ENCODE measurements around the gene DNAL1. TPM values are rescaled to one million over a fixed set of nuclear protein-coding genes. Genes with fewer than 3 reads are reported as not detected.

Gene DNAL1
- total and polyA plus RNA-seq, 10 of the 15 experiments (the other 5 are each of a cell fraction or from before 2014, with no cell fraction given) = 2.4 to 18.2 (median 7.4) TPM

DNA sequence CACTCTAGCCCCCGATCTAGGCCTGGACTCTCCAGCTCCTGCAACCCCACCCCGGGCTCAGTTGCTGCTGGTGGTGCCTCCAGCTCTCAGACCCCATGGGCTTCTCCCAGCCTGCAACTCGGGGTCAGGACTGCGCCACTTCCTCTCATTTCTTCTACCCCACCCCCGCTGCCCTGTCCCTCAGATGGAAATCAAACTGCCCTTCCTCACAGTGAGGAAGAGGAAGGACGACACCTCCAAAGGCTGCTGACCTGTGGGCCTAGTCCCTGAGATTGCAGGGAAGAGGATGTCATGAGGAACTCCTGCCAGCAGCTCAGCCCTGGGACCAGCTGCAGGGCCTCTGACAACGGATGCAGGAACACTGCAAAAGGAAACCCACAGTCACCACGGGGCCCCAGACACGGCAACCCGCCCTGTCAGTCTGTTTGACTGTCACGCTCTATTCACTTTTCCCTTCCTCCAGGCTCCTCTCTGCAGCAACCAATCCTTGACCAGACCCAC lies 98.7 kb downstream of the DNAL1 start (continued):
- no peak for TF ChIP-seq SRF (IDR thresholded peaks at IDR 0.05; ENCODE audit: low read depth in 2 of 2, low read length in 2 of 2)
- peak; percentile 52; the same call in 1 of the 2 replicates for TF ChIP-seq POLR2A (IDR thresholded peaks at IDR 0.05; ENCODE audit: low read depth, low read length)
- no peak for TF ChIP-seq YY1 (IDR thresholded peaks at IDR 0.05; ENCODE audit: low read depth, low read length)
- TF ChIP-seq RBBP5 (conservative IDR thresholded peaks at IDR 0.05) = no peak
- peak; percentile 57; the same call in 1 of the 2 replicates for TF ChIP-seq BCL11A (IDR thresholded peaks at IDR 0.05; ENCODE audit: low read depth, low read length)
- peak; percentile 81 for TF ChIP-seq PBX3 (IDR thresholded peaks at IDR 0.05; ENCODE audit: insufficient replicate concordance, low read depth, low read length)
- no peak for TF ChIP-seq TARDBP (IDR thresholded peaks at IDR 0.05; ENCODE audit: borderline replicate concordance)
- no peak for TF ChIP-seq CBX3 (IDR thresholded peaks at IDR 0.05; ENCODE audit: borderline replicate concordance, low read depth)
- TF ChIP-seq RFX5 (IDR thresholded peaks at IDR 0.05; ENCODE audit: low read depth, low read length) = no peak
- TF ChIP-seq KLF5 (IDR thresholded peaks at IDR 0.05; ENCODE audit: partially characterized antibody) = no peak
- TF ChIP-seq EGR1 (IDR thresholded peaks at IDR 0.05; ENCODE audit: borderline replicate concordance in 1 of 2, low read depth in 2 of 2, low read length in 2 of 2) = no peak
- TF ChIP-seq CEBPZ (IDR thresholded peaks at IDR 0.05; ENCODE audit: low read depth, low read length) = no peak
- no peak for TF ChIP-seq SMAD5 (IDR thresholded peaks at IDR 0.05; ENCODE audit: low read depth)
- no peak for TF ChIP-seq RAD51 (IDR thresholded peaks at IDR 0.05)
- TF ChIP-seq POLR2AphosphoS2 (IDR thresholded peaks at IDR 0.05; ENCODE audit: low read depth, low read length) = 0 out of 2 replicates have a peak, but pooled peaks have one; percentile 25
- TF ChIP-seq, protein P1, sequence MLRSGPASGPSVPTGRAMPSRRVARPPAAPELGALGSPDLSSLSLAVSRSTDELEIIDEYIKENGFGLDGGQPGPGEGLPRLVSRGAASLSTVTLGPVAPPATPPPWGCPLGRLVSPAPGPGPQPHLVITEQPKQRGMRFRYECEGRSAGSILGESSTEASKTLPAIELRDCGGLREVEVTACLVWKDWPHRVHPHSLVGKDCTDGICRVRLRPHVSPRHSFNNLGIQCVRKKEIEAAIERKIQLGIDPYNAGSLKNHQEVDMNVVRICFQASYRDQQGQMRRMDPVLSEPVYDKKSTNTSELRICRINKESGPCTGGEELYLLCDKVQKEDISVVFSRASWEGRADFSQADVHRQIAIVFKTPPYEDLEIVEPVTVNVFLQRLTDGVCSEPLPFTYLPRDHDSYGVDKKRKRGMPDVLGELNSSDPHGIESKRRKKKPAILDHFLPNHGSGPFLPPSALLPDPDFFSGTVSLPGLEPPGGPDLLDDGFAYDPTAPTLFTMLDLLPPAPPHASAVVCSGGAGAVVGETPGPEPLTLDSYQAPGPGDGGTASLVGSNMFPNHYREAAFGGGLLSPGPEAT (IDR thresholded peaks at IDR 0.05; ENCODE audit: low read depth) = no peak
- TF ChIP-seq FOXM1 (IDR thresholded peaks at IDR 0.05; ENCODE audit: low read depth, low read length) = no peak
- TF ChIP-seq ATF7 (IDR thresholded peaks at IDR 0.05; ENCODE audit: low read depth) = no peak
- TF ChIP-seq CHD4 (IDR thresholded peaks at IDR 0.05) = no peak
- TF ChIP-seq E2F4 (IDR thresholded peaks at IDR 0.05; ENCODE audit: low read depth, low read length) = no peak
- no peak for TF ChIP-seq SMARCA5 (IDR thresholded peaks at IDR 0.05)
- TF ChIP-seq ZBTB4 (CRISPR knock-in tag; IDR thresholded peaks at IDR 0.05) = no peak
- no peak for TF ChIP-seq SREBF1 (IDR thresholded peaks at IDR 0.05; ENCODE audit: low read length)

Measured in GM12878 (cell line).